K562 (cell line): ENCODE results near the gene GRAMD1B. TPM values are rescaled to one million over a fixed set of nuclear protein-coding genes. Genes with fewer than 3 reads are reported as not detected.

ENCODE experiments used
- ATAC-seq: fragments of 200-7000 bp; cut with Tn5 transposase; 3 replicates; pipeline ENCODE4 v1.9.1; 2020; ENCODE audit warnings: moderate library complexity
- BruUV-seq: library from RNA; stranded (reverse); fragments of 400-500 nt; replicated peaks from 2 replicates; lab custom pipeline; 2021; lab: Mats Ljungman, UMichigan
- CTCF ChIA-PET: fragments of 300-600 bp; formaldehyde crosslinking; extraction: SDS; loops from one replicate; lab custom pipeline; 2021; ENCODE audit warnings: low intra/inter-chr PET ratio; lab: Yijun Ruan, JAX
- POLR2A ChIA-PET: fragments of 300-600, 350-650 bp; sonication (Branson Sonifier 250); formaldehyde crosslinking; extraction: SDS; loops from one replicate; lab custom pipeline; 2021; ENCODE audit warnings: antibody characterized with exemption, inconsistent platforms; lab: Yijun Ruan, JAX
- DNase-seq, 4 experiments: peaks; one replicate each; pipeline versions ENCODE4 v3.0.0 to v3.0.0-alpha.2; 2011 to 2018; ENCODE audit warnings: low spot score in 3 of 4, mixed read lengths in 3 of 4; ENCODE audit errors: extremely low read depth in 1 of 4
- FAIRE-seq: peaks from 2 replicates; lab custom pipeline; 2011; peaks lifted over from hg19 to GRCh38; lab: Jason Lieb, UNC
- H2AFZ ChIP-seq: 2 replicates; pipeline ENCODE4 v1.6.0; 2011; ENCODE audit warnings: low read depth, low read length, control low read depth, inconsistent platforms
- H3K27ac ChIP-seq: fragments of 200-600 bp; 3 replicates; pipeline ENCODE4 v1.8.0; 2011; ENCODE audit warnings: low read depth, mild to moderate bottlenecking, control low read depth, inconsistent platforms, low read length, moderate library complexity, mixed read lengths; ENCODE audit errors: extremely low read depth
- H3K27me3 ChIP-seq, 2 experiments: fragments of 300-600 bp in 1 of 2; 2 replicates in 1 of 2; 3 replicates in 1 of 2; pipeline versions ENCODE4 v1.6.0 to v1.8.0; 2011; ENCODE audit warnings: inconsistent platforms in 2 of 2, low read length in 2 of 2, mild to moderate bottlenecking in 1 of 2, mixed read lengths in 1 of 2, moderate library complexity in 1 of 2; ENCODE audit not compliant: control insufficient read depth in 2 of 2, insufficient read depth in 2 of 2
- H3K36me3 ChIP-seq: fragments of 300-600 bp; 3 replicates; pipeline ENCODE4 v1.8.0; 2011; ENCODE audit warnings: mild to moderate bottlenecking, low read length, inconsistent platforms; ENCODE audit not compliant: control insufficient read depth, insufficient read depth
- H3K4me1 ChIP-seq, 2 experiments: fragments of 200-600 bp in 1 of 2; replicated peaks in 1 of 2; 2 replicates in 1 of 2; 3 replicates in 1 of 2; pipeline versions ENCODE4 v1.5.1 to v1.8.0; 2011; ENCODE audit warnings: inconsistent platforms in 2 of 2, low read length in 2 of 2, mild to moderate bottlenecking in 1 of 2, mixed read lengths in 1 of 2, moderate library complexity in 1 of 2; ENCODE audit not compliant: control insufficient read depth in 2 of 2, insufficient read depth in 2 of 2
- H3K4me2 ChIP-seq: 2 replicates; pipeline ENCODE4 v1.6.1; 2011; ENCODE audit warnings: low read length, control low read depth, inconsistent platforms, mixed read lengths; ENCODE audit not compliant: insufficient read depth
- H3K4me3 ChIP-seq: fragments of 200-600 bp; sonication (generic), shearing (Covaris generic); 2 replicates; pipeline ENCODE4 v1.5.1; 2016; ENCODE audit warnings: control low read depth, inconsistent platforms
- H3K79me2 ChIP-seq: fragments of 200-600 bp; 3 replicates; pipeline ENCODE4 v1.8.0; 2011; ENCODE audit warnings: low read length, inconsistent platforms; ENCODE audit not compliant: control insufficient read depth, insufficient read depth
- H3K9ac ChIP-seq, 2 experiments: 2 replicates each; pipeline versions ENCODE4 v1.6.0 to v1.6.1; 2011; ENCODE audit warnings: low read depth in 2 of 2, low read length in 2 of 2, control low read depth in 1 of 2, inconsistent platforms in 1 of 2, mild to moderate bottlenecking in 1 of 2, mixed read lengths in 1 of 2; ENCODE audit not compliant: insufficient read depth in 1 of 2
- H3K9me1 ChIP-seq: one replicate; pipeline ENCODE4 v1.6.0; 2011; ENCODE audit warnings: inconsistent platforms, mild to moderate bottlenecking, low read length, moderate library complexity; ENCODE audit not compliant: control insufficient read depth, insufficient read depth
- H3K9me3 ChIP-seq: replicated peaks from 2 replicates; pipeline ENCODE4 v1.5.1; 2011; ENCODE audit warnings: low read depth, low read length, inconsistent platforms; ENCODE audit not compliant: control insufficient read depth, insufficient read depth
- H4K20me1 ChIP-seq: replicated peaks from 2 replicates; pipeline ENCODE4 v1.6.1; 2011; ENCODE audit warnings: low read length, inconsistent platforms, mixed read lengths; ENCODE audit not compliant: control insufficient read depth, insufficient read depth
- EHMT2 ChIP-seq: fragments of 450-650 bp; IDR thresholded peaks from 2 replicates; pipeline ENCODE4 v1.6.1; 2018; ENCODE audit warnings: antibody characterized with exemption
- MTA3 ChIP-seq: fragments of 450-650 bp; formaldehyde crosslinking; IDR thresholded peaks from 2 replicates; pipeline ENCODE4 v1.6.1; 2017; ENCODE audit warnings: mild to moderate bottlenecking, borderline replicate concordance
- PYGO2 ChIP-seq: fragments of 450-650 bp; IDR thresholded peaks from 2 replicates; pipeline ENCODE4 v1.6.1; 2016; ENCODE audit warnings: mild to moderate bottlenecking, missing genetic modification characterization, moderate library complexity, missing compliant biosample characterization
- RNF2 ChIP-seq: sonication (generic); IDR thresholded peaks from 2 replicates; pipeline ENCODE4 v1.6.1; 2016
- SMAD1 ChIP-seq: fragments of 150-350 bp; IDR thresholded peaks from 2 replicates; pipeline ENCODE4 v1.6.1; 2014; ENCODE audit warnings: low read length, low read depth; ENCODE audit not compliant: partially characterized antibody
- ZNF512 ChIP-seq: IDR thresholded peaks from 2 replicates; pipeline ENCODE4 v1.6.1; 2016; ENCODE audit warnings: missing genetic modification characterization, missing compliant biosample characterization
- WGBS: fragments of 100-300 bp; shearing (Covaris generic); methylation state at CpG from one replicate; pipeline ENCODE4 v1.1.6; 2016; ENCODE audit warnings: low coverage, mixed read lengths; ENCODE audit not compliant: insufficient coverage; ENCODE audit errors: missing lambda C conversion rate; 5-methylcytosine and 5-hydroxymethylcytosine counted together
- in situ Hi-C: fragments of 300-500 bp; cut with MboI; formaldehyde crosslinking; loops from 4 replicates; pipeline ENCODE4 v1.15.0; 2018; ENCODE audit warnings: inconsistent platforms, mixed read lengths
- intact Hi-C: fragments of 100-400 bp; cut with micrococcal nuclease; formaldehyde crosslinking; loops from 2 replicates; pipeline ENCODE4 v1.14.2; 2022
- polyA plus RNA-seq, 8 experiments: library from polyadenylated mRNA; depleted of rRNA in 4 of 8; stranded (reverse) in 5 of 8; unstranded in 3 of 8; fragments of >200 nt; fragmentation: Nextera tagmentation in 2 of 8; fragmentation: Illumina TruSeq in 1 of 8; extraction: Ambion mirVana in 2 of 8; extraction: Trizol in 1 of 8; gene quantifications; 2 replicates each; pipeline versions ENCODE4 v1.2.1 to v1.2.3, GENCODE V29; 2011 to 2014; ENCODE audit warnings: inconsistent platforms in 1 of 8, missing spikeins in 1 of 8
- total RNA-seq, 7 experiments: library from RNA; depleted of rRNA in 6 of 7; stranded (reverse); fragments of >200 nt in 6 of 7; fragmentation: Illumina TruSeq in 2 of 7; extraction: Trizol in 2 of 7; gene quantifications; 2 replicates each; pipeline versions ENCODE4 v1.2.1 to v1.2.3, GENCODE V29; 2011 to 2021; ENCODE audit warnings: low replicate concordance in 1 of 7
- TF ChIP-seq, protein P1 (sequence below): fragments of 450-650 bp; conservative IDR thresholded peaks from 2 replicates; pipeline ENCODE4 v1.6.1; 2016; ENCODE audit warnings: missing genetic modification characterization, low read depth, mild to moderate bottlenecking, control low read depth, missing compliant biosample characterization
- TF ChIP-seq, protein P2 (sequence below): IDR thresholded peaks from 2 replicates; pipeline ENCODE4 v1.6.1; 2012; ENCODE audit warnings: low read depth, low read length, improper control_type of control experiment, borderline replicate concordance

Gene GRAMD1B
- total and polyA plus RNA-seq, 9 of the 15 experiments (the other 6 are each of a cell fraction or from before 2014, with no cell fraction given), result 0.31 TPM; not detected in 8

DNA sequence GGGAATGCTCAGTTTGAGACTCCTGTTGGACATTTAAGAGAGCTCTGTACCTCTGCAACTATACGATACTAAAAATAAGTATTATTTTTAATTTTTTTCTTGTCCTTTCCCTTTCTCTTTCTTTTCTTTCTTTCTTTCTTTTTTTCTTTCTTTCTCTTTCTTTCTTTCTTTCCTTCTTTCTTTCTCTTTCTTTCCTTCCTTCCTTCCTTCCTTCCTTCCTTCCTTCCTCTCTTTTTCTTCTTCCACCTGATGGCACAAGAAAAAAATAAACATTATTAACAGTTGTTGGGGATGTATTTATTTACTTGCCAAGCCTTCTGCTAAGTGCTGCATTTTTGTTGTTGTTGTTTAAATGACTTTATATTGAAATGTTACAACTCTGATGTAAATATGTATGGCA, 39.5 kb downstream of the GRAMD1B start:
- intact Hi-C loops, result no loop called here
- ChIA-PET POLR2A (no interaction called here), CTCF (no interaction called here)
- no TSS peak for BruUV-seq
- no peak for DNase-seq
- H3K4me2 ChIP-seq, result no peak overlapping the region
- H3K79me2 ChIP-seq, result no peaks in the 10 kb centered on the region
- no peak overlapping the region for H3K9ac ChIP-seq
- H3K36me3 ChIP-seq, result no peaks in the 10 kb centered on the region
- H4K20me1 ChIP-seq, result no peaks in the 10 kb centered on the region
- no peaks in the 10 kb centered on the region for H3K9me3 ChIP-seq
- WGBS, result 0% methylated on average over 1 of the region's 1 CpG
- no peak for ATAC-seq
- no peaks in the 10 kb centered on the region; a peak in 1 of 5 replicates for H3K27me3 ChIP-seq
- FAIRE-seq, result no peak
- H2AFZ ChIP-seq, result no peak overlapping the region
- in situ Hi-C loops, result no loop called here
- TF ChIP-seq SMAD1, result no peak
- TF ChIP-seq ZNF512, result peak; percentile 83
- TF ChIP-seq, protein P1, sequence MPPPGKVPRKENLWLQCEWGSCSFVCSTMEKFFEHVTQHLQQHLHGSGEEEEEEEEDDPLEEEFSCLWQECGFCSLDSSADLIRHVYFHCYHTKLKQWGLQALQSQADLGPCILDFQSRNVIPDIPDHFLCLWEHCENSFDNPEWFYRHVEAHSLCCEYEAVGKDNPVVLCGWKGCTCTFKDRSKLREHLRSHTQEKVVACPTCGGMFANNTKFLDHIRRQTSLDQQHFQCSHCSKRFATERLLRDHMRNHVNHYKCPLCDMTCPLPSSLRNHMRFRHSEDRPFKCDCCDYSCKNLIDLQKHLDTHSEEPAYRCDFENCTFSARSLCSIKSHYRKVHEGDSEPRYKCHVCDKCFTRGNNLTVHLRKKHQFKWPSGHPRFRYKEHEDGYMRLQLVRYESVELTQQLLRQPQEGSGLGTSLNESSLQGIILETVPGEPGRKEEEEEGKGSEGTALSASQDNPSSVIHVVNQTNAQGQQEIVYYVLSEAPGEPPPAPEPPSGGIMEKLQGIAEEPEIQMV (tag), result no peak
- TF ChIP-seq RNF2, result no peak
- no peak for TF ChIP-seq EHMT2
- TF ChIP-seq, protein P2, sequence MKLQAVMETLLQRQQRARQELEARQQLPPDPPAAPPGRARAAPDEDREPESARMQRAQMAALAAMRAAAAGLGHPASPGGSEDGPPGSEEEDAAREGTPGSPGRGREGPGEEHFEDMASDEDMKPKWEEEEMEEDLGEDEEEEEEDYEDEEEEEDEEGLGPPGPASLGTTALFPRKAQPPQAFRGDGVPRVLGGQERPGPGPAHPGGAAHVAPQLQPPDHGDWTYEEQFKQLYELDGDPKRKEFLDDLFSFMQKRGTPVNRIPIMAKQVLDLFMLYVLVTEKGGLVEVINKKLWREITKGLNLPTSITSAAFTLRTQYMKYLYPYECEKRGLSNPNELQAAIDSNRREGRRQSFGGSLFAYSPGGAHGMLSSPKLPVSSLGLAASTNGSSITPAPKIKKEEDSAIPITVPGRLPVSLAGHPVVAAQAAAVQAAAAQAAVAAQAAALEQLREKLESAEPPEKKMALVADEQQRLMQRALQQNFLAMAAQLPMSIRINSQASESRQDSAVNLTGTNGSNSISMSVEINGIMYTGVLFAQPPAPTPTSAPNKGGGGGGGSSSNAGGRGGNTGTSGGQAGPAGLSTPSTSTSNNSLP, result no peak
- TF ChIP-seq MTA3, result no peak
- no peak for TF ChIP-seq PYGO2
- H3K27ac ChIP-seq, result no peak overlapping the region
- no peaks in the 10 kb centered on the region for H3K4me1 ChIP-seq
- H3K4me3 ChIP-seq, result no peak overlapping the region
- no peaks in the 10 kb centered on the region for H3K9me1 ChIP-seq
